Prostate gland (tissue), 2 donors: ENCODE data around the gene DRP2. TPM values are rescaled to one million over a fixed set of nuclear protein-coding genes. Genes with fewer than 3 reads are reported as not detected.

Experiments
- DNase-seq: peaks from one replicate; pipeline ENCODE4 v3.0.0-alpha.2; 2019; ENCODE audit warnings: low spot score
- H3K27ac ChIP-seq, 2 donors: fragments of 200-600 bp; sonication (generic); 2 replicates each; pipeline ENCODE4 v1.5.1; 2017 to 2019
- H3K27me3 ChIP-seq: fragments of 200-600 bp; sonication (generic); replicated peaks from 2 replicates; pipeline ENCODE4 v1.5.1; 2019; ENCODE audit not compliant: insufficient read depth
- H3K36me3 ChIP-seq, 2 donors: fragments of 200-600 bp; sonication (generic); 1 replicate in 1 of 2; 2 replicates in 1 of 2; pipeline versions ENCODE4 v1.5.1 to v1.8.1; 2017 to 2019
- H3K4me1 ChIP-seq: fragments of 200-600 bp; sonication (generic); replicated peaks from 2 replicates; pipeline ENCODE4 v1.5.1; 2019
- H3K4me3 ChIP-seq, 2 donors: fragments of 200-600 bp; sonication (generic); 2 replicates each; pipeline ENCODE4 v1.5.1; 2017 to 2019
- H3K9me3 ChIP-seq: fragments of 200-600 bp; sonication (generic); 2 replicates; pipeline ENCODE4 v1.5.1; 2017
- POLR2A ChIP-seq: fragments of 450-650 bp; IDR thresholded peaks from one replicate; pipeline ENCODE4 v1.6.1; 2016; ENCODE audit warnings: antibody characterized with exemption, mild to moderate bottlenecking
- POLR2AphosphoS5 ChIP-seq: sonication (generic); formaldehyde crosslinking; IDR thresholded peaks from one replicate; pipeline ENCODE4 v1.6.1; 2017; ENCODE audit warnings: antibody characterized with exemption
- WGBS: methylation state at CpG from one replicate; pipeline ENCODE4 v1.1.5; 2018; 5-methylcytosine and 5-hydroxymethylcytosine counted together
- intact Hi-C: fragments of 100-400 bp; cut with DNase I; formaldehyde crosslinking; loops from one replicate; pipeline ENCODE4 v1.14.2; 2022
- total RNA-seq, 2 donors: library from RNA; depleted of rRNA; stranded (reverse); fragments of >200 nt; gene quantifications; one replicate each; pipeline ENCODE4 v1.1.0, GENCODE V29; 2016
- TF ChIP-seq, protein P1 (sequence below), 4 experiments: fragments of 200-600 bp in 2 of 4; fragments of 450-650 bp in 2 of 4; sonication (generic) in 2 of 4; IDR thresholded peaks; 1 replicate in 3 of 4; 2 replicates in 1 of 4; pipeline ENCODE4 v1.5.1; 2016 to 2019; ENCODE audit warnings: antibody characterized with exemption in 4 of 4, mild to moderate bottlenecking in 2 of 4, moderate library complexity in 2 of 4

The DRP2 gene
- total RNA-seq, 2 donors from 2014 or later, result 0.68 to 1.9 TPM

DNA sequence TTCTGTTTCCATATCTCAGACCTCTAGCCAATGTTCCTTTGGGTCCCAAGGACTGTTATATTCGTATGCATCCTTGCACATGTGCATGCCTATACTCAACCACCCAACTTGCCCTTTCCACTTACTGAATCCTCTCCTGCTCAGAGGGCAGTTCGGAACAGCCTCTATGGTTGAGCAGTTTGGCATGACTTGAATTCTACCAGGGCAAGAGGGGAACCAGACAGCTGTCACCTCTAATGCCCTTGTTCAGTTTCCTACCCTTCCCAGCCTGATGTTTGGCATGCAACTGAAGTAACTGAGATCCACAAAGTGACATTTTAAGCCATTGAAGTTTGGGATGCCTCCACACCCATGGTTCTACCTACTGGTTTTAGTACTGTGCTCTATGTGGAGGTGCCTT lies 17.5 kb downstream of the DRP2 start:
- Histone ChIP-seq H3K27ac (no peak overlapping the region), H3K36me3 (no peaks in the 10 kb centered on the region), H3K27me3 (no peaks in the 10 kb centered on the region), H3K4me1 (no peaks in the 10 kb centered on the region), H3K4me3 (no peak overlapping the region), H3K9me3 (no peaks in the 10 kb centered on the region)
- WGBS, result 86% methylated on average over 2 of the region's 2 CpGs
- TF ChIP-seq POLR2A, result no peak
- no peak for TF ChIP-seq POLR2AphosphoS5
- TF ChIP-seq, protein P1, sequence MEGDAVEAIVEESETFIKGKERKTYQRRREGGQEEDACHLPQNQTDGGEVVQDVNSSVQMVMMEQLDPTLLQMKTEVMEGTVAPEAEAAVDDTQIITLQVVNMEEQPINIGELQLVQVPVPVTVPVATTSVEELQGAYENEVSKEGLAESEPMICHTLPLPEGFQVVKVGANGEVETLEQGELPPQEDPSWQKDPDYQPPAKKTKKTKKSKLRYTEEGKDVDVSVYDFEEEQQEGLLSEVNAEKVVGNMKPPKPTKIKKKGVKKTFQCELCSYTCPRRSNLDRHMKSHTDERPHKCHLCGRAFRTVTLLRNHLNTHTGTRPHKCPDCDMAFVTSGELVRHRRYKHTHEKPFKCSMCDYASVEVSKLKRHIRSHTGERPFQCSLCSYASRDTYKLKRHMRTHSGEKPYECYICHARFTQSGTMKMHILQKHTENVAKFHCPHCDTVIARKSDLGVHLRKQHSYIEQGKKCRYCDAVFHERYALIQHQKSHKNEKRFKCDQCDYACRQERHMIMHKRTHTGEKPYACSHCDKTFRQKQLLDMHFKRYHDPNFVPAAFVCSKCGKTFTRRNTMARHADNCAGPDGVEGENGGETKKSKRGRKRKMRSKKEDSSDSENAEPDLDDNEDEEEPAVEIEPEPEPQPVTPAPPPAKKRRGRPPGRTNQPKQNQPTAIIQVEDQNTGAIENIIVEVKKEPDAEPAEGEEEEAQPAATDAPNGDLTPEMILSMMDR (IDR thresholded peaks at IDR 0.05), result no peak
- DNase-seq, result no peak
- intact Hi-C loops, result no loop called here

DNA sequence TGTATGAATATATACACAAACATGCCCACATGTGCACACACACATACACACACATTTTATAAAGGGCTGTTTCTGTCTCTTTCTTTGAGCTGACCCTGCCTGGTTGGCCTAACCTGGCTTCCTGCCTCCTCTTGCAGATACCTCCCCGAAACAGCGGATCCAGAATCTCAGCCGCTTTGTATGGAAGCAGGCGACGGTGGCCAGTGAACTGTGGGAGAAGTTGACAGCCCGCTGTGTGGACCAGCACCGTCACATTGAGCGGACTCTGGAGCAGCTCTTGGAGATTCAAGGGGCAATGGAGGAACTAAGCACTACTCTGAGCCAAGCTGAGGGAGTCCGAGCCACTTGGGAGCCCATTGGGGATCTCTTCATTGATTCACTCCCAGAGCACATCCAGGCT lies 21.9 kb downstream of the DRP2 start:
- H3K27ac ChIP-seq, result no peak overlapping the region
- H3K4me1 ChIP-seq, result no peaks in the 10 kb centered on the region
- intact Hi-C loops, result no loop called here
- no peaks in the 10 kb centered on the region for H3K27me3 ChIP-seq
- no peak for TF ChIP-seq POLR2A
- TF ChIP-seq POLR2AphosphoS5, result no peak
- TF ChIP-seq, protein P1 (IDR thresholded peaks at IDR 0.05), result no peak
- WGBS, result 94% methylated on average over 3 of the region's 9 CpGs
- H3K4me3 ChIP-seq, result no peak overlapping the region
- no peaks in the 10 kb centered on the region for H3K9me3 ChIP-seq
- no peak for DNase-seq
- H3K36me3 ChIP-seq, result no peaks in the 10 kb centered on the region

DNA sequence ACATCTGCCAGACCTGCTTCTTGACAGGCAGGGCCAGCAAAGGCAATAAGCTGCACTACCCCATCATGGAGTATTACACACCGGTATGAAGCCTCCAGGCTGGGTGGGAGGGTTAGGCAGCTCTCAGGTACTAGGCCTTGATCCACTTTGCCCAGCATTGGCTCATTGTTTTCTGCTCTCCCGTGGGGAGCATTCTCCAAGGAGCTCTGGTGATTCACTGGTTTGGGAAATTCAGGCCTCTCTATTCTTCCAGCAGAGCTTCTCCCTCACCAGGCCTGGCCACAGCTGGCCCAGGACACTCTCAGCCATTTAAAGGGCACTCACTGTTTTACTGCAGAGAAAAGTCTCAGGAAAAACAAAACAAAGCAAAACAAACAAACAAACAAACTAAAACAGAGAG lies 33.0 kb downstream of the DRP2 start:
- no peaks in the 10 kb centered on the region for H3K27me3 ChIP-seq
- H3K27ac ChIP-seq, result no peak overlapping the region
- 54% methylated on average over 2 of the region's 2 CpGs for WGBS
- TF ChIP-seq POLR2AphosphoS5 (no peak), POLR2A (no peak)
- TF ChIP-seq, protein P1 (IDR thresholded peaks at IDR 0.05), result no peak
- H3K9me3 ChIP-seq, result no peaks in the 10 kb centered on the region
- intact Hi-C loops, result no loop called here
- H3K4me1 ChIP-seq, result no peaks in the 10 kb centered on the region
- H3K36me3 ChIP-seq, result no peaks in the 10 kb centered on the region
- no peak overlapping the region for H3K4me3 ChIP-seq
- no peak for DNase-seq

DNA sequence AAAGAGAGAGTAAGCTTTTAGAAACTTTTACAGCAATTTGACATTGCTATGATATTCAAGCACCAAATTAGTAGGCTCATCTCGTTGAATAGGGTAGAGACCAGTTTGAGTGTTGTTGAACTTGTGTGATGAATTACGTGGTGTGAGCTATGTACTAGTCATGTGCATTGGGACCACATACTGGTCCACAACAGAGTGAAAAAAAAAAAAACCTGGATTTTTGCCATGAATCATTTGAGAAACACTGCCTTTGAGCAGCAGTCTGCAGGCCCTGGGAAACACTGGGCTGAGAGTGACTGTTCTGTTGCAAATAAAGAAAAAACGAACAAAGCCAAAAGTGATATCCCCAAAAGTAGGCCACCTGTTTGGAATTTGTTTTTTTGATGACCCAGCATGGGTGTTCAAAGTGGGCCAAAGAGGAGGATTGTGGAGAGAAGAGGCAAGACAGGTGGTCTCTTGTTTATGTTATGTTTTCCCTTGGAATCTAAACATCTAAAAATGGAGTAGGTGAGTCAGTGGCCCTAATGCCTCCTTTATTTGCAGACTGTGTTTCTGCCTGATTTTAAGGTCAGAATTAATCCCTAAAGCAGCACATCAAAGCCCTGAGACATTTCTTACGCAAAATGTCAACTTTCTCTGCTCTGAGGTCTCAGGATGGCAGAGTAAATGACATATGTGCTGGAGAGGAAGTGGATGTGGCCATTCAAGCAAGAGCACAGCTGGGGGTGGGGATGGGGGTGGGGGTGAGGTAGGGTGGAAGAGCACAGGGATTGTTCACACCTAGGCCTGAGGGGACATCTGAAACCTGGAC lies 38.1 kb downstream of the DRP2 start:
- Histone ChIP-seq H3K27ac (no peak overlapping the region), H3K27me3 (no peaks in the 10 kb centered on the region), H3K4me3 (no peak overlapping the region), H3K9me3 (no peaks in the 10 kb centered on the region), H3K36me3 (no peaks in the 10 kb centered on the region), H3K4me1 (no peaks in the 10 kb centered on the region)
- 86% methylated on average over 4 of the region's 4 CpGs for WGBS
- intact Hi-C loops, result no loop called here
- no peak for DNase-seq
- no peak for TF ChIP-seq POLR2A
- TF ChIP-seq, protein P1 (IDR thresholded peaks at IDR 0.05), result no peak
- no peak for TF ChIP-seq POLR2AphosphoS5

DNA sequence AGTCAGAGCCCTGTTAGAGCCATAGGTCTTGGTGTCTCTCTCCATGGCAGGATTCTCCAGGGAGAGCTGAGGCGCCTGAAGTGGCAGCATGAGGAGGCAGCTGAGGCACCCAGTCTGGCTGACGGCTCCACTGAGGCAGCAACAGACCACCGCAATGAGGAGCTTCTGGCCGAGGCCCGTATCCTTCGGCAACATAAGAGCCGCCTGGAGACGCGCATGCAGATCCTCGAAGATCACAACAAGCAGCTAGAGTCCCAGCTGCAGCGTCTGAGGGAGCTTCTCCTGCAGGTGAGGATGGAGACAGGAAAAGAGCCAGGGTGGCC lies 38.6 kb downstream of the DRP2 start:
- no peak for DNase-seq
- no peaks in the 10 kb centered on the region for H3K36me3 ChIP-seq
- 98% methylated on average over 5 of the region's 11 CpGs for WGBS
- no peak for TF ChIP-seq POLR2AphosphoS5
- TF ChIP-seq, protein P1 (IDR thresholded peaks at IDR 0.05), result no peak
- TF ChIP-seq POLR2A, result no peak
- H3K4me3 ChIP-seq, result no peak overlapping the region
- H3K9me3 ChIP-seq, result no peaks in the 10 kb centered on the region
- H3K27ac ChIP-seq, result no peak overlapping the region
- intact Hi-C loops, result no loop called here
- no peaks in the 10 kb centered on the region for H3K27me3 ChIP-seq
- no peaks in the 10 kb centered on the region for H3K4me1 ChIP-seq
